ENCODE measurements around the gene NES. TPM values are rescaled to one million over a fixed set of nuclear protein-coding genes. Genes with fewer than 3 reads are reported as not detected.

The NES gene
- total RNA-seq, 1 experiment from 2014 or later, result 168 TPM

GRCh38 chr1:156704166-156704711 lies 27.0 kb upstream of the NES start:
- Histone ChIP-seq H4K91ac (ENCODE audit: insufficient read length, low read depth, low read length) (no peak overlapping the region), H3K27ac (ENCODE audit: insufficient read length, low read depth, low read length) (no peak overlapping the region)

More at GRCh38 chr1:156704166-156704711, 27.0 kb upstream of the NES start:
- H3K4ac ChIP-seq (ENCODE audit: low read depth, low read length), result no peak overlapping the region
- H3K27me3 ChIP-seq (ENCODE audit: insufficient read depth, low read length), result peaks cover 3% of the 10 kb centered on the region; the same call in 1 of the 2 replicates
- no peaks in the 10 kb centered on the region for H4K20me1 ChIP-seq (ENCODE audit: control insufficient read depth, insufficient read depth, insufficient read length)
- no peak overlapping the region for H3K14ac ChIP-seq (ENCODE audit: insufficient read depth, low read length)
- H2BK12ac ChIP-seq (ENCODE audit: insufficient read length, low read depth, low read length), result no peak overlapping the region
- Mint-ChIP-seq H3K36me3 (ENCODE audit: insufficient read depth in 1 of 3, low read depth in 3 of 3) (peaks cover 11 to 34% (median 24%) of the 10 kb centered on the region in 3 experiments), H3K4me3 (peak overlapping the region; percentile 74 to 91), H3K27ac (peak overlapping the region in 1 of 3 experiments; percentile 41; a peak in 1 of 7 replicates), H3K4me1 (peaks cover 55 to 62% of the 10 kb centered on the region in 2 experiments), H3K9me3 (no peaks in the 10 kb centered on the region; a peak in 1 of 5 replicates), H3K27me3 (ENCODE audit: low read depth) (peaks cover 37% of the 10 kb centered on the region)
- no peak overlapping the region for H3K23ac ChIP-seq (ENCODE audit: insufficient read length, low read depth, low read length)
- peak overlapping the region; percentile 1 for H3K9ac ChIP-seq (ENCODE audit: extremely low read depth, insufficient read length, low read length)
- peaks cover 39% of the 10 kb centered on the region for H3K23me2 ChIP-seq (ENCODE audit: insufficient read length, low read depth, low read length, poor library complexity, severe bottlenecking)
- no peak overlapping the region for H4K5ac ChIP-seq (ENCODE audit: insufficient read length, low read depth, low read length)
- H3K4me1 ChIP-seq (ENCODE audit: insufficient read depth, low read length), result peaks cover 12% of the 10 kb centered on the region; the same call in 1 of the 2 replicates
- no peak overlapping the region for H2BK20ac ChIP-seq (ENCODE audit: low read depth, low read length, poor library complexity, severe bottlenecking)
- no peak overlapping the region for H2BK5ac ChIP-seq (ENCODE audit: insufficient read length, low read length)
- no peak overlapping the region for H3K18ac ChIP-seq (ENCODE audit: insufficient read length, low read depth, low read length)
- no peaks in the 10 kb centered on the region for H3K79me1 ChIP-seq (ENCODE audit: insufficient read depth, low read depth, low read length, poor library complexity, severe bottlenecking)
- TF ChIP-seq CTCF (conservative IDR thresholded peaks at IDR 0.05), result no peak
- H3K79me2 ChIP-seq (ENCODE audit: insufficient read depth, low read length), result no peaks in the 10 kb centered on the region
- H3K56ac ChIP-seq (ENCODE audit: insufficient read length, low read depth, low read length), result no peak overlapping the region
- H4K8ac ChIP-seq (replicated peaks; ENCODE audit: insufficient read length, low read depth, low read length), result no peak overlapping the region
- no peak for DNase-seq
- H3K9me3 ChIP-seq (ENCODE audit: control insufficient read depth, low read depth, low read length), result no peaks in the 10 kb centered on the region
- no peak overlapping the region for H2BK15ac ChIP-seq (ENCODE audit: low read depth, low read length)
- H2AFZ ChIP-seq (ENCODE audit: low read length), result no peak overlapping the region
- WGBS (ENCODE audit: extremely low coverage, insufficient read length, low lambda C conversion rate), result no CpG with 5 or more reads among the region's 10 CpGs
- H3K4me2 ChIP-seq (ENCODE audit: insufficient read depth, insufficient read length, low read length), result peak overlapping the region; percentile 83
- no peak overlapping the region for H3T11ph ChIP-seq (ENCODE audit: low read length)
- H2AK5ac ChIP-seq (ENCODE audit: insufficient read length, low read length), result no peak overlapping the region
- no peak overlapping the region for H2BK120ac ChIP-seq (ENCODE audit: low read depth, low read length, poor library complexity, severe bottlenecking)

Data from H9 (cell line).